Esophagus (tissue), 2 donors: Measurements from ENCODE around the gene CCR5AS.
"Not testable (repeated sequence)": the region's sequence is repeated elsewhere in the genome, so short reads cannot be mapped to it uniquely, and the experiment has no call there.

Experiments used
- H3K27ac ChIP-seq, 2 donors: one replicate each; pipeline ENCODE4 v1.5.1; 2013; ENCODE audit warnings: low read depth in 2 of 2, mild to moderate bottlenecking in 2 of 2, inconsistent platforms in 1 of 2, low read length in 1 of 2, moderate library complexity in 1 of 2
- H3K27me3 ChIP-seq, 2 donors: one replicate each; pipeline ENCODE4 v1.6.1; 2013; ENCODE audit warnings: low read length in 2 of 2, control low read depth in 1 of 2, mild to moderate bottlenecking in 1 of 2; ENCODE audit not compliant: insufficient read depth in 2 of 2, control insufficient read depth in 1 of 2
- H3K36me3 ChIP-seq, 2 donors: one replicate each; pipeline ENCODE4 v1.6.1; 2013; ENCODE audit warnings: low read length in 1 of 2; ENCODE audit not compliant: control insufficient read depth in 2 of 2, insufficient read depth in 2 of 2
- H3K4me1 ChIP-seq, 2 donors: one replicate each; pipeline ENCODE4 v1.6.1; 2013; ENCODE audit warnings: low read length in 1 of 2; ENCODE audit not compliant: control insufficient read depth in 2 of 2, insufficient read depth in 2 of 2
- H3K4me3 ChIP-seq, 2 donors: one replicate each; pipeline ENCODE4 v1.5.1; 2013; ENCODE audit warnings: low read length in 2 of 2, mild to moderate bottlenecking in 2 of 2, low read depth in 1 of 2, moderate library complexity in 1 of 2
- H3K9me3 ChIP-seq, 2 donors: one replicate each; pipeline ENCODE4 v1.6.1; 2013; ENCODE audit warnings: mild to moderate bottlenecking in 2 of 2, low read depth in 1 of 2, low read length in 1 of 2, moderate library complexity in 1 of 2; ENCODE audit not compliant: control insufficient read depth in 2 of 2, insufficient read depth in 1 of 2
- WGBS, 2 donors: extraction: QIAGEN DNeasy Blood & Tissue Kit; methylation state at CpG; one replicate each; pipeline ENCODE4 v1.1.7; 2013; 5-methylcytosine and 5-hydroxymethylcytosine counted together
- donor health status: healthy with polysubstance abuse.
- donor health status: Bipolar disorder and iron deficiency.

Gene CCR5AS

DNA sequence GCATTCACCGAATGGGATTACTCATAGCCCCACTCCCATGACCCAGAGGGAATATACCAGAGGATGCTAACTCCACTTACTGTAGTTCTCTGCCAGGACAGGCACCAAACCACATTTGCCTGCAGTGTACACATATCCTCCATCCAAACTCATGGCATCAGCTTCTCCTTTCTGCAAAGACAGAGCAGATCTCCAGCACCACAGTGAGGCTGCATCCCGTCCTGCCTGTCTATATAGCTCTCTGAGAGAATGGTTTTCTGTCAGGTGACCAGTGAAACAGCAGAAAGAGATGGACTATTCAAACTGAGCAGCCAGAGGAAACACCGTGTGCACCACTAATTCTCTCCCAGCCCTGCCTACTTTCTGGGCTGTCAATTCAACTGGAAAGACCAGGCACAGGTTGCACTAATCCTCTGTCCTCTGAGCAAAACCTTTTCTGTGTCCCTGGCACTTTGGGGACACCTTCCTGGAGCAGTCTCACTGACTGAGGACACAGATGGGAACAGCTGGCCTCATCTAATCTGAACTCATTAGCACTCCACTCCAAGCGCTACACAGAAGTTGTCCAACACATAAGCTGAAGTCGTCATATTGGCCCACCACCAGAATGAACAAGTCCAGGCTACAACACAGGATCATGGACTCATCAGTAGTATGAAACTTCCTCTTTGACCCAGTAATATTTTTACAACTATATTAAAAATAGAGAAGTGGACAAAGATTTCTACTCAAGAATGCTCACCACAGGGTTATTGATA is 40.5 kb upstream of the CCR5AS start:
- no peak overlapping the region for H3K27ac ChIP-seq
- no peaks in the 10 kb centered on the region for H3K27me3 ChIP-seq
- no peaks in the 10 kb centered on the region for H3K4me1 ChIP-seq
- H3K36me3 ChIP-seq = no peaks in the 10 kb centered on the region
- H3K9me3 ChIP-seq = no peaks in the 10 kb centered on the region
- 51 to 60% methylated on average over 5 of the region's 5 CpGs for WGBS, 2 donors
- H3K4me3 ChIP-seq = no peak overlapping the region

GRCh38 chr3:46442576-46443530 is 36.0 kb upstream of the CCR5AS start:
- Histone ChIP-seq H3K27ac (no peak overlapping the region), H3K4me1 (no peaks in the 10 kb centered on the region), H3K4me3 (no peak overlapping the region), H3K27me3 (no peaks in the 10 kb centered on the region), H3K36me3 (no peaks in the 10 kb centered on the region), H3K9me3 (no peaks in the 10 kb centered on the region)
- WGBS, 2 donors = 68 to 74% methylated on average over 16 of the region's 16 CpGs

- no peak overlapping the region for H3K4me3 ChIP-seq
- WGBS, 2 donors = 77% methylated on average over 4 of the region's 4 CpGs
- no peaks in the 10 kb centered on the region for H3K4me1 ChIP-seq
- no peaks in the 10 kb centered on the region for H3K27me3 ChIP-seq
- H3K27ac ChIP-seq = no peak overlapping the region
- H3K9me3 ChIP-seq = no peaks in the 10 kb centered on the region
- H3K36me3 ChIP-seq = no peaks in the 10 kb centered on the region
Observed at GRCh38 chr3:46440531-46441294, 33.8 kb upstream of the CCR5AS start.

DNA sequence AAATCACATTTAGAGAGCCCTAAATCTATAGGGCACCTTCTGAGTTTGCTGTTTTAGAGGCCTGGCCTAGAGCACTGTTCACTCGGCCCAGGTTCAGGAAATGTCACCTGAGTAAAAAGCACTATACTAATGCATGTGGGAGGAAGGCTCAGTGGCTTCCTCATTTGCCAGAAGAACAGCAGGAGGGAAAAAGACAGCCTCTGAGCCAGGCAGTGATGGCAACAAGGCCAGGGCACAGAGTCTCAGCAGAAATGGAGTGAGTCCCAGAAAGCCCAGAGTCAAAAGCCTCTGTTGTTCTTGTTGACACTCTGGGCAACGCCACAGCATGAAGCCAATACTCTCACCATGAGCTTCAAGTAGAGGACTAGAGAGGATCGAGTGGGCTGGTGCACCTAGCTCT is 32.0 kb upstream of the CCR5AS start:
- no peak overlapping the region for H3K27ac ChIP-seq
- H3K9me3 ChIP-seq = no peaks in the 10 kb centered on the region
- H3K27me3 ChIP-seq = no peaks in the 10 kb centered on the region
- 78 to 87% methylated on average over 3 of the region's 3 CpGs for WGBS, 2 donors
- no peaks in the 10 kb centered on the region for H3K36me3 ChIP-seq
- no peak overlapping the region for H3K4me3 ChIP-seq
- no peaks in the 10 kb centered on the region for H3K4me1 ChIP-seq

- 89 to 94% methylated on average over 3 of the region's 3 CpGs for WGBS, 2 donors
- no peak overlapping the region for H3K4me3 ChIP-seq
- H3K36me3 ChIP-seq = no peaks in the 10 kb centered on the region
- H3K27ac ChIP-seq = no peak overlapping the region
- H3K4me1 ChIP-seq = no peaks in the 10 kb centered on the region
- H3K9me3 ChIP-seq = no peaks in the 10 kb centered on the region
- H3K27me3 ChIP-seq = no peaks in the 10 kb centered on the region
Observed at GRCh38 chr3:46435081-46435726, 28.3 kb upstream of the CCR5AS start.

DNA sequence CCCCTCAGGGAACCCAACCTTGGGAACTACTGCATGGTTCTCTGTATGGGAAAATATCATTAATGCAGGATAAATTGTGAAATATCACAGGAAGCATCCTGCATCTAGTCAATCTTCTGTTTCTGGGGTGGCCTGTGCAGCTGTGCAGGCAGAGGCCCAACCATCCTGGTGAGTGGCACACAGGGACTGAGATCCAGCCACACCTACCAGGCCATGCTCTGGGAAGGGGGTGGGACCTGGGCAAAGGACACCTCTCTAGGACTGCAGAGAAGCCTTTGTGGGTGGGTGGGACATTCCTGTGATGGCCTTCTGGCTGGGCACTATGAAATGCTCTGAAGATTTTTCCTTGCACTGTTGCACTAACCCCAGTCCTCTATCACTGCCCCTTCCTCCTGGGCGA is 27.0 kb upstream of the CCR5AS start:
- Histone ChIP-seq H3K27me3 (no peaks in the 10 kb centered on the region), H3K27ac (no peak overlapping the region), H3K4me1 (no peaks in the 10 kb centered on the region), H3K4me3 (no peak overlapping the region), H3K36me3 (no peaks in the 10 kb centered on the region), H3K9me3 (no peaks in the 10 kb centered on the region)
- WGBS, 2 donors = 95 to 100% methylated on average over 1 of the region's 1 CpG

DNA sequence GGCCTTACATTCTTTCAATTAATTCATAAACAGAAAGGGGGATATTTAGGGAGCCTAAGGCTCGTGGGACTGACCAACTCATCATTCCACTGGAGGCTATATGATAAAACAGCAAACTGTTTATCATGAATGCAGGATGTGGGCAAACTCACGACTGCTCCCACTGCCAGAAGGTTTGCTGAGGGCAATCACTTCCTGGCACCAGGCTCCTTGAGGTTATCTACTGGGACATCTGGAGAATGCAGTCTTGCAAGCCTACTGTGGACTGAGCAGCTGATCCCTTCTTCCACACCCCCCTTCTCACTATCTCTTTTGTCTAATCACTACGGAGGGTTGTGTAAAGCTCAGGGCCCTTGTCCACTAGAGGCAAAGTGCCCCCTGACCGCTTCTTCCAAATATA is 26.3 kb upstream of the CCR5AS start:
- 81 to 83% methylated on average over 4 of the region's 4 CpGs for WGBS, 2 donors
- not testable (repeated sequence) for H3K9me3 ChIP-seq, H3K27ac ChIP-seq, H3K4me1 ChIP-seq, H3K36me3 ChIP-seq, H3K4me3 ChIP-seq, H3K27me3 ChIP-seq

DNA sequence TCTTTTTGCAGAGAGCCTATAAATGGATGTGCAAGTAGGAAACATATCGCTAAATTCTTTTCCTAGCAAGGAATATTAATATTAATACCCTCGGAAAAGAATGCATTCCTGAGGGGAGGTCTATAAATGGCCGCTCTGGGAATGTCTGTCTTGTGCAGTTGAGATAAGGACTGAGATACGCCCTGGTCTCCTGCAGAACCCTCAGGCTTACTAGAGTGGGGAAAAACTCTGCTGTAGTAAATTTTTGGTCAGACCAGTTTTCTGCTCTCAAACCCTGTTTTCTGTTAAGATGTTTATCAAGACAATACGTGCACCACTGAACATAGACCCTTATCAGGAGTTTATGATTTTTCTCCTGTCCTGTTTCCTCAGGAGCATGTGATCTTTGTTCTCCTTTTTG is 25.0 kb upstream of the CCR5AS start:
- not testable (repeated sequence) for H3K36me3 ChIP-seq, H3K4me1 ChIP-seq, H3K27me3 ChIP-seq, H3K27ac ChIP-seq, H3K9me3 ChIP-seq, H3K4me3 ChIP-seq
- WGBS, 2 donors = 93 to 94% methylated on average over 5 of the region's 5 CpGs

DNA sequence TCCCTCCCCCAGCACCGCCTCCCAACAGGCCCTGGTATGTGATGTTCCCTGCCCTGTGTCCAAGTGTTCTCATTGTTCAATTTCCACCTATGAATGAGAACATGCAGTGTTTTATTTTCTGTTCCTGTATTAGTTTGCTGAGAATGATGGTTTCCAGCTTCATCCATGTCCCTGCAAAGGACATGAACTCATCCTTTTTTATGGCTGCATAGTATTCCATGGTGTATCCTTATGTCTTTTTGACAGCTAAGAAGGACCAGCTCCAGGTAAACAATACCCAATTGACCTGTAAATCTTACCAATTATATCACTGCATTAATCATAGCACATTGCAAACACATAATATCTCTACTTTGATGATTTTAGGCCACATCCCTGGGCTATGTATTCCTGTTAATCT is 24.0 kb upstream of the CCR5AS start:
- not testable (repeated sequence) for H3K9me3 ChIP-seq, H3K4me3 ChIP-seq, H3K36me3 ChIP-seq, H3K27me3 ChIP-seq, H3K27ac ChIP-seq, H3K4me1 ChIP-seq
- WGBS, 2 donors = 93 to 100% methylated on average over 1 of the region's 1 CpG
